Hepatocyte (in vitro differentiated cells): ENCODE measurements around the gene FHOD3.

Source experiments
- CTCF ChIP-seq: fragments of 200-600 bp; sonication (generic); IDR thresholded peaks from 2 replicates; pipeline ENCODE4 v1.5.1; 2016; ENCODE audit warnings: antibody characterized with exemption, mild to moderate bottlenecking; ENCODE audit not compliant: poor library complexity
- EZH2 ChIP-seq: fragments of 200-600 bp; sonication (generic); IDR thresholded peaks from 2 replicates; pipeline ENCODE4 v1.6.1; 2016; ENCODE audit warnings: antibody characterized with exemption, mild to moderate bottlenecking, borderline replicate concordance

- no peak for TF ChIP-seq CTCF
- TF ChIP-seq EZH2 = no peak
Measured at GRCh38 chr18:36756242-36756641, 458.7 kb downstream of the FHOD3 start.
